ENCODE results near the gene CLIC2. TPM values are rescaled to one million over a fixed set of nuclear protein-coding genes. Genes with fewer than 3 reads are reported as not detected.

Gene CLIC2
- total RNA-seq, 1 donor from 2014 or later = not detected

GRCh38 chrX:155263854-155264628 is 70.4 kb downstream of the CLIC2 start, which contains the start of gene RAB39B:
TSS of gene RAB39B (minus strand) at chrX:155264491. CDS start at chrX:155264288, 203 bp downstream.
- Mint-ChIP-seq H3K4me1 (ENCODE audit: unreplicated experiment) (peaks cover 7% of the 10 kb centered on the region), H3K27ac (ENCODE audit: unreplicated experiment) (no peak within 1 kb of the TSS), H3K4me3 (ENCODE audit: unreplicated experiment) (peak within 1 kb of the TSS; percentile 84), H3K9me3 (ENCODE audit: unreplicated experiment) (no peaks in the 10 kb centered on the region), H3K27me3 (ENCODE audit: unreplicated experiment) (no peaks in the 10 kb centered on the region), H3K36me3 (ENCODE audit: low read depth, unreplicated experiment) (no peaks in the 10 kb centered on the region)
- DNase-seq (ENCODE audit: low spot score) = peak; percentile 34
- TF ChIP-seq, protein P1, sequence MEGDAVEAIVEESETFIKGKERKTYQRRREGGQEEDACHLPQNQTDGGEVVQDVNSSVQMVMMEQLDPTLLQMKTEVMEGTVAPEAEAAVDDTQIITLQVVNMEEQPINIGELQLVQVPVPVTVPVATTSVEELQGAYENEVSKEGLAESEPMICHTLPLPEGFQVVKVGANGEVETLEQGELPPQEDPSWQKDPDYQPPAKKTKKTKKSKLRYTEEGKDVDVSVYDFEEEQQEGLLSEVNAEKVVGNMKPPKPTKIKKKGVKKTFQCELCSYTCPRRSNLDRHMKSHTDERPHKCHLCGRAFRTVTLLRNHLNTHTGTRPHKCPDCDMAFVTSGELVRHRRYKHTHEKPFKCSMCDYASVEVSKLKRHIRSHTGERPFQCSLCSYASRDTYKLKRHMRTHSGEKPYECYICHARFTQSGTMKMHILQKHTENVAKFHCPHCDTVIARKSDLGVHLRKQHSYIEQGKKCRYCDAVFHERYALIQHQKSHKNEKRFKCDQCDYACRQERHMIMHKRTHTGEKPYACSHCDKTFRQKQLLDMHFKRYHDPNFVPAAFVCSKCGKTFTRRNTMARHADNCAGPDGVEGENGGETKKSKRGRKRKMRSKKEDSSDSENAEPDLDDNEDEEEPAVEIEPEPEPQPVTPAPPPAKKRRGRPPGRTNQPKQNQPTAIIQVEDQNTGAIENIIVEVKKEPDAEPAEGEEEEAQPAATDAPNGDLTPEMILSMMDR (IDR thresholded peaks at IDR 0.05; ENCODE audit: unreplicated experiment) = no peak

DNA sequence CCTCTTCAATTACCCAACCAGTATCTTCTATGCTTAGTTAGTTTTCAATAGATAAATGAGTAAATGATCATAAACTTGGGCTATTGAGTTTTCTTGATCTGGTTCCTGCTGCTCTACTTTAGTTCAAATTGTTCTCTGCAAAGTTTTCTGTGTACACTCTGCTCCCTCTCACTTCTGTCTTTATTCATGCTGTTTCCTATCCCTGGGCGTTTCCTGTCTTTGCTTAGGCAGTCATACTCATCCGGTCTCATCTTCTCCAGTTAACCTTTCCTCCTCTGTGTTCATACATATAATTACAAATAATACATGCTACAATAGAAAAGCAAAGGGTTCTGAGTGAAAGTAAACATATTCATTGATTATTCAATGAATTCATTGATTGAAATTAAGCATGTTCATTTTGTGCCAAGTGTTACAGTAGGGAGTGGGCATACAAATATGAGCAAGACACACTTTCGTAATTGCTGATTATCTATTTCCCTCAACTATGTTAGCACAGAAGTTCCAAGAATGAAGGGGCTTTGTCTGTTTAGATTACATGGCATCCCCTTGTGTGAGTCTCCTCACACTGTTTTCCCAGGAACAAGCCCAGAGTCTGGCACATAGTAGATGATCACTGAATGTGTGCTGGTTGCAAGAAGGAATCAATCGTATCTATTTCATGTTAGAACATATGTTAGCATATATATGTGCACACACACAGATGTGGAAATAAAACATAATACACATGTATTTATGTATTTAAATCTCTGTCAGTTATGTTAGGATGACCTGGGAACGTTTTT is 71.3 kb downstream of the CLIC2 start:
- Mint-ChIP-seq H3K4me3 (ENCODE audit: unreplicated experiment) (peak overlapping the region; percentile 81), H3K4me1 (ENCODE audit: unreplicated experiment) (peaks cover 7% of the 10 kb centered on the region), H3K36me3 (ENCODE audit: low read depth, unreplicated experiment) (no peaks in the 10 kb centered on the region), H3K27me3 (ENCODE audit: unreplicated experiment) (no peaks in the 10 kb centered on the region), H3K27ac (ENCODE audit: unreplicated experiment) (peak overlapping the region; percentile 3), H3K9me3 (ENCODE audit: unreplicated experiment) (no peaks in the 10 kb centered on the region)
- no peak for DNase-seq (ENCODE audit: low spot score)
- TF ChIP-seq, protein P1 (IDR thresholded peaks at IDR 0.05; ENCODE audit: unreplicated experiment) = no peak

DNA sequence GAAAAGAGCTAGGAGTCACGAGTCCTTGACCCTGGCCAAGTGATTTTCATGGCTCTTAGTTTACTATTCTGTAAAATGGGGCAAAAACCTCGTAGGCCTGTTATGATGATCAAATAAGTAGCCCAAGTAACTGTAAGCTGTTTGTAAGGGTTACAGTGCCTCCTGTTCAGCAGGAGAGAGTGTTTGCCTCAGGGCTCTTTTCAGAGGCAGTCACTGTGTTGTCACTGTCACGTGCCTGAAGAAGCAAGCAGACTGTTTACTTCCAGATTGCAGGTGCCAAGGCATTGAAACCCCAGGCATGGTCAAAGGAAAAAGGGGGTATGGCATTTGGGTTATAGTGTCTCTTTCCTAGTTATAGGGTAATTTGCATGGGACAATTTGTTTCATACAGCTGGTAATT is 74.7 kb downstream of the CLIC2 start:
- no peak for DNase-seq (ENCODE audit: low spot score)
- TF ChIP-seq, protein P1 (IDR thresholded peaks at IDR 0.05; ENCODE audit: unreplicated experiment) = no peak
- H3K9me3 Mint-ChIP-seq (ENCODE audit: unreplicated experiment) = peaks cover 3% of the 10 kb centered on the region
- H3K36me3 Mint-ChIP-seq (ENCODE audit: low read depth, unreplicated experiment) = no peaks in the 10 kb centered on the region
- peaks cover 7% of the 10 kb centered on the region for H3K4me1 Mint-ChIP-seq (ENCODE audit: unreplicated experiment)
- no peak overlapping the region for H3K4me3 Mint-ChIP-seq (ENCODE audit: unreplicated experiment)
- H3K27ac Mint-ChIP-seq (ENCODE audit: unreplicated experiment) = no peak overlapping the region
- H3K27me3 Mint-ChIP-seq (ENCODE audit: unreplicated experiment) = no peaks in the 10 kb centered on the region

DNA sequence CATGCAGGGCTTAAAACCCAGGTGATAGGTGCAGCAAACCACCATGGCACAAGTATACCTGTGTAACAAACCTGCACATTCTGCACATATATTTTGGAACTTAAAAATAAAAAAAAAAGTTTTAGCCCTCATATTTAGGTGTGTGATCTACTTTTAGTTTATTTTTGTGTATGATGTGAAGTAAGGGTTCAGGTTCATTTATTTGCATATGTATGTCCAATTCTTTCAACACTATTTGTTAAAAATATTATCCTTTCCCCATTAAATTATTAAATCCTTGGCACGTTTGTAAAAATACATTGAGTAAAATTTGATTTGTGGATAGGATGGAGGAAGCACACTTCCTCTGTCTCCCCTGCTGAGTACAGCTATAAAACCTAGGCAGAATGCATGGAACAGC is 83.0 kb downstream of the CLIC2 start:
- no peaks in the 10 kb centered on the region for H3K4me1 Mint-ChIP-seq (ENCODE audit: unreplicated experiment)
- H3K9me3 Mint-ChIP-seq (ENCODE audit: unreplicated experiment) = peaks cover 2% of the 10 kb centered on the region
- H3K36me3 Mint-ChIP-seq (ENCODE audit: low read depth, unreplicated experiment) = no peaks in the 10 kb centered on the region
- no peaks in the 10 kb centered on the region for H3K27me3 Mint-ChIP-seq (ENCODE audit: unreplicated experiment)
- DNase-seq (ENCODE audit: low spot score) = no peak
- no peak overlapping the region for H3K27ac Mint-ChIP-seq (ENCODE audit: unreplicated experiment)
- TF ChIP-seq, protein P1 (IDR thresholded peaks at IDR 0.05; ENCODE audit: unreplicated experiment) = no peak
- H3K4me3 Mint-ChIP-seq (ENCODE audit: unreplicated experiment) = no peak overlapping the region

- no peaks in the 10 kb centered on the region for H3K27me3 Mint-ChIP-seq (ENCODE audit: unreplicated experiment)
- no peak for DNase-seq (ENCODE audit: low spot score)
- no peak overlapping the region for H3K27ac Mint-ChIP-seq (ENCODE audit: unreplicated experiment)
- H3K9me3 Mint-ChIP-seq (ENCODE audit: unreplicated experiment) = no peaks in the 10 kb centered on the region
- TF ChIP-seq, protein P1 (IDR thresholded peaks at IDR 0.05; ENCODE audit: unreplicated experiment) = no peak
- no peaks in the 10 kb centered on the region for H3K36me3 Mint-ChIP-seq (ENCODE audit: low read depth, unreplicated experiment)
- H3K4me1 Mint-ChIP-seq (ENCODE audit: unreplicated experiment) = no peaks in the 10 kb centered on the region
- H3K4me3 Mint-ChIP-seq (ENCODE audit: unreplicated experiment) = no peak overlapping the region
Measured at GRCh38 chrX:155247497-155247896, 86.9 kb downstream of the CLIC2 start.

Data from endothelial cell (in vitro differentiated cells).